IMR-90 (cell line): ENCODE measurements around the gene HS2ST1. TPM values are rescaled to one million over a fixed set of nuclear protein-coding genes. Genes with fewer than 3 reads are reported as not detected.

ENCODE experiments used
- ATAC-seq: fragments of 200-7000 bp; cut with Tn5 transposase; 2 replicates; pipeline ENCODE4 v1.9.1; 2020; ENCODE audit warnings: low read depth, mild to moderate bottlenecking, moderate library complexity
- BruUV-seq: library from RNA; stranded (reverse); fragments of 400-500 nt; replicated peaks from 2 replicates; lab custom pipeline; 2021; lab: Mats Ljungman, UMichigan
- CTCF ChIA-PET: fragments of 300-600 bp; formaldehyde crosslinking; extraction: SDS; loops from one replicate; lab custom pipeline; 2021; ENCODE audit warnings: antibody characterized with exemption; lab: Yijun Ruan, JAX
- POLR2A ChIA-PET: fragments of 300-600 bp; sonication (Branson Sonifier 250); formaldehyde crosslinking; loops from one replicate; lab custom pipeline; 2022; ENCODE audit warnings: antibody characterized with exemption; ENCODE audit not compliant: unreplicated experiment; lab: Charles Lee
- DNase-seq: peaks from one replicate; pipeline ENCODE4 v3.0.0; 2013
- H2AFZ ChIP-seq: replicated peaks from 2 replicates; pipeline ENCODE3; 2013; ENCODE audit warnings: low read length, mild to moderate bottlenecking; ENCODE audit not compliant: poor library complexity
- H2AK5ac ChIP-seq: 2 replicates; pipeline ENCODE4 v1.6.1; 2013; ENCODE audit warnings: low read depth, low read length, inconsistent platforms
- H2AK9ac ChIP-seq: replicated peaks from 2 replicates; pipeline ENCODE3; 2013; ENCODE audit warnings: mild to moderate bottlenecking, low read depth, low read length, moderate library complexity; ENCODE audit not compliant: poor library complexity
- H2BK120ac ChIP-seq: 2 replicates; pipeline ENCODE4 v1.6.1; 2013; ENCODE audit warnings: low read depth, low read length, inconsistent platforms
- H2BK15ac ChIP-seq: 3 replicates; pipeline ENCODE4 v1.6.1; 2013; ENCODE audit warnings: low read depth, low read length, inconsistent platforms
- H2BK20ac ChIP-seq: 2 replicates; pipeline ENCODE4 v1.6.1; 2013; ENCODE audit warnings: low read depth, mild to moderate bottlenecking, inconsistent platforms, low read length, moderate library complexity
- H2BK5ac ChIP-seq: 2 replicates; pipeline ENCODE4 v1.6.1; 2013; ENCODE audit warnings: mild to moderate bottlenecking, low read depth, low read length, inconsistent platforms; ENCODE audit not compliant: poor library complexity, severe bottlenecking
- H3K14ac ChIP-seq: replicated peaks from 2 replicates; pipeline ENCODE4 v1.6.1; 2013; ENCODE audit warnings: low read depth, low read length, inconsistent platforms
- H3K18ac ChIP-seq: 2 replicates; pipeline ENCODE4 v1.6.1; 2013; ENCODE audit warnings: low read depth, low read length, control low read depth
- H3K23ac ChIP-seq: 2 replicates; pipeline ENCODE4 v1.6.1; 2013; ENCODE audit warnings: low read depth, low read length, inconsistent platforms
- H3K27ac ChIP-seq: 2 replicates; pipeline ENCODE4 v1.5.1; 2013; ENCODE audit warnings: mild to moderate bottlenecking, control low read depth, low read length; ENCODE audit not compliant: insufficient read depth
- H3K27me3 ChIP-seq: 2 replicates; pipeline ENCODE4 v1.6.1; 2013; ENCODE audit warnings: low read length; ENCODE audit not compliant: control insufficient read depth, insufficient read depth
- H3K36me3 ChIP-seq: 2 replicates; pipeline ENCODE4 v1.6.1; 2013; ENCODE audit warnings: low read length, mixed read lengths; ENCODE audit not compliant: control insufficient read depth, insufficient read depth
- H3K4ac ChIP-seq: 2 replicates; pipeline ENCODE4 v1.6.1; 2013; ENCODE audit warnings: low read depth, low read length, inconsistent platforms
- H3K4me1 ChIP-seq: 2 replicates; pipeline ENCODE4 v1.6.1; 2013; ENCODE audit warnings: low read length, mixed read lengths; ENCODE audit not compliant: control insufficient read depth, insufficient read depth
- H3K4me2 ChIP-seq: 2 replicates; pipeline ENCODE4 v1.6.1; 2013; ENCODE audit warnings: low read depth, mild to moderate bottlenecking, control low read depth, low read length, moderate library complexity
- H3K4me3 ChIP-seq: 2 replicates; pipeline ENCODE4 v1.5.1; 2013; ENCODE audit warnings: low read depth, mild to moderate bottlenecking, control low read depth, low read length, moderate library complexity; ENCODE audit not compliant: insufficient read depth
- H3K56ac ChIP-seq: 2 replicates; pipeline ENCODE4 v1.6.1; 2013; ENCODE audit warnings: low read length, inconsistent platforms; ENCODE audit not compliant: insufficient read depth; ENCODE audit errors: extremely low read depth
- H3K79me1 ChIP-seq, 2 experiments: 2 replicates each; pipeline ENCODE4 v1.6.1; 2013; ENCODE audit warnings: low read length in 2 of 2, inconsistent platforms in 1 of 2, low read depth in 1 of 2
- H3K9ac ChIP-seq: 2 replicates; pipeline ENCODE4 v1.6.1; 2013; ENCODE audit warnings: low read depth, low read length, control low read depth
- H3K9me1 ChIP-seq: 2 replicates; pipeline ENCODE4 v1.6.1; 2013; ENCODE audit warnings: low read length, inconsistent platforms; ENCODE audit not compliant: insufficient read depth
- H3K9me3 ChIP-seq: 2 replicates; pipeline ENCODE4 v1.6.1; 2013; ENCODE audit warnings: low read length; ENCODE audit not compliant: control insufficient read depth, insufficient read depth
- H4K20me1 ChIP-seq: 2 replicates; pipeline ENCODE4 v1.6.1; 2013; ENCODE audit warnings: low read length, inconsistent platforms; ENCODE audit not compliant: insufficient read depth
- H4K5ac ChIP-seq: 2 replicates; pipeline ENCODE4 v1.6.1; 2013; ENCODE audit warnings: mild to moderate bottlenecking, low read depth, low read length, control low read depth
- H4K8ac ChIP-seq, 2 experiments: 2 replicates each; pipeline ENCODE4 v1.6.1; 2013; ENCODE audit warnings: low read depth in 2 of 2, low read length in 2 of 2, control low read depth in 1 of 2, inconsistent platforms in 1 of 2
- H4K91ac ChIP-seq: 2 replicates; pipeline ENCODE4 v1.6.1; 2013; ENCODE audit warnings: low read depth, low read length, inconsistent platforms; ENCODE audit not compliant: insufficient read depth
- BHLHE40 ChIP-seq: fragments of 150-350 bp; IDR thresholded peaks from 2 replicates; pipeline ENCODE4 v1.6.1; 2016; ENCODE audit warnings: mild to moderate bottlenecking, low read depth, low read length
- CEBPB ChIP-seq: IDR thresholded peaks from 2 replicates; pipeline ENCODE4 v1.6.1; 2012; ENCODE audit warnings: low read depth, low read length, improper control_type of control experiment
- CHD1 ChIP-seq: IDR thresholded peaks from 2 replicates; pipeline ENCODE4 v1.6.1; 2012; ENCODE audit warnings: low read depth, low read length, improper control_type of control experiment
- CTCF ChIP-seq: conservative IDR thresholded peaks from 2 replicates; pipeline ENCODE4 v1.5.1; 2012; ENCODE audit warnings: mild to moderate bottlenecking, low read depth, low read length, improper control_type of control experiment
- FOS ChIP-seq: fragments of 150-350 bp; IDR thresholded peaks from 2 replicates; pipeline ENCODE4 v1.6.1; 2016; ENCODE audit warnings: low read depth, low read length
- MAFK ChIP-seq: IDR thresholded peaks from 2 replicates; pipeline ENCODE4 v1.6.1; 2012; ENCODE audit warnings: low read depth, low read length, improper control_type of control experiment
- MAZ ChIP-seq: IDR thresholded peaks from 2 replicates; pipeline ENCODE4 v1.6.1; 2012; ENCODE audit warnings: low read depth, mild to moderate bottlenecking, low read length, improper control_type of control experiment, moderate library complexity, borderline replicate concordance
- MXI1 ChIP-seq: IDR thresholded peaks from 2 replicates; pipeline ENCODE4 v1.6.1; 2012; ENCODE audit warnings: low read depth, mild to moderate bottlenecking, low read length, moderate library complexity, borderline replicate concordance
- NFE2L2 ChIP-seq: fragments of 150-350 bp; IDR thresholded peaks from 2 replicates; pipeline ENCODE4 v1.6.1; 2016; ENCODE audit warnings: low read depth, mild to moderate bottlenecking, low read length
- POLR2A ChIP-seq: IDR thresholded peaks from 2 replicates; pipeline ENCODE4 v1.6.1; 2012; ENCODE audit warnings: mild to moderate bottlenecking, low read depth, low read length
- RAD21 ChIP-seq: IDR thresholded peaks from 2 replicates; pipeline ENCODE4 v1.6.1; 2012; ENCODE audit warnings: low read length, improper control_type of control experiment
- RCOR1 ChIP-seq: IDR thresholded peaks from 2 replicates; pipeline ENCODE4 v1.6.1; 2012; ENCODE audit warnings: mild to moderate bottlenecking, low read length, improper control_type of control experiment; ENCODE audit not compliant: insufficient replicate concordance
- RFX5 ChIP-seq: IDR thresholded peaks from 2 replicates; pipeline ENCODE4 v1.8.0; 2012; ENCODE audit warnings: low read depth, mild to moderate bottlenecking, low read length, moderate library complexity
- SMC3 ChIP-seq: fragments of 150-350 bp; IDR thresholded peaks from 2 replicates; pipeline ENCODE4 v1.6.1; 2016; ENCODE audit warnings: low read depth, mild to moderate bottlenecking, antibody characterized with exemption, low read length, moderate library complexity
- USF2 ChIP-seq: fragments of 150-350 bp; IDR thresholded peaks from 2 replicates; pipeline ENCODE4 v1.6.1; 2017; ENCODE audit warnings: mild to moderate bottlenecking, antibody characterized with exemption, low read length, low read depth
- WGBS, 2 experiments: methylation state at CpG; one replicate each; pipeline versions ENCODE4 v1.1.5 to v1.1.7; 2013; ENCODE audit warnings: missing lambda C conversion rate in 2 of 2; ENCODE audit not compliant: insufficient read length in 1 of 2; ENCODE audit errors: extremely low coverage in 2 of 2; 5-methylcytosine and 5-hydroxymethylcytosine counted together
- dilution Hi-C: fragments of 300-500 bp; cut with HindIII; formaldehyde crosslinking; loops from one replicate; pipeline ENCODE4 v1.14.3; 2018; ENCODE audit warnings: low sequenced_read_pairs; ENCODE audit not compliant: unreplicated experiment
- in situ Hi-C: fragments of 300-500 bp; cut with MboI; formaldehyde crosslinking; loops from 3 replicates; pipeline ENCODE4 v1.14.3; 2019; ENCODE audit warnings: low sequenced_read_pairs, inconsistent platforms, mixed read lengths
- intact Hi-C: fragments of 100-400 bp; cut with micrococcal nuclease; formaldehyde crosslinking; loops from 2 replicates; pipeline ENCODE4 v1.10.0; 2022
- polyA plus RNA-seq, 3 experiments: library from polyadenylated mRNA; depleted of rRNA; stranded (reverse); fragments of >200 nt; gene quantifications; 2 replicates each; pipeline ENCODE4 v1.2.3, GENCODE V29; 2012; ENCODE audit warnings: low replicate concordance in 1 of 3
- total RNA-seq: library from RNA; depleted of rRNA; stranded (reverse); fragments of >200 nt; gene quantifications from 2 replicates; pipeline ENCODE4 v1.2.3, GENCODE V29; 2012
- TF ChIP-seq, protein P1 (sequence below): fragments of 150-350 bp; IDR thresholded peaks from 2 replicates; pipeline ENCODE4 v1.6.1; 2016; ENCODE audit warnings: low read depth, mild to moderate bottlenecking, low read length, moderate library complexity, borderline replicate concordance

Gene HS2ST1
- total and polyA plus RNA-seq, 2 of the 4 experiments (the other 2 are of a cell fraction): 7.8 to 13.1 TPM

- H3K27ac ChIP-seq: no peak overlapping the region
- no peak overlapping the region for H3K4me2 ChIP-seq
These were observed 235.7 kb downstream of the HS2ST1 start for GRCh38 chr1:87150143-87150542.

More at GRCh38 chr1:87150143-87150542, 235.7 kb downstream of the HS2ST1 start:
- Histone ChIP-seq H2AK5ac (no peak overlapping the region), H4K91ac (no peak overlapping the region), H3K18ac (no peak overlapping the region), H4K8ac (no peak overlapping the region), H3K9me1 (peaks cover 3% of the 10 kb centered on the region; the same call in 1 of the 2 replicates), H3K4me1 (peaks cover 17% of the 10 kb centered on the region; the same call in 1 of the 2 replicates), H4K20me1 (no peaks in the 10 kb centered on the region), H2BK15ac (no peak overlapping the region), H2BK120ac (no peak overlapping the region), H3K4me3 (no peak overlapping the region), H3K4ac (no peak overlapping the region), H2AK9ac (no peak overlapping the region), H3K27me3 (peaks cover 2% of the 10 kb centered on the region; the same call in 1 of the 2 replicates), H3K79me1 (no peaks in the 10 kb centered on the region), H2BK5ac (no peak overlapping the region), H3K56ac (no peak overlapping the region), H3K9me3 (no peaks in the 10 kb centered on the region), H3K9ac (no peak overlapping the region), H2AFZ (no peak overlapping the region), H3K14ac (no peak overlapping the region), H3K23ac (no peak overlapping the region), H2BK20ac (no peak overlapping the region), H3K36me3 (no peaks in the 10 kb centered on the region), H4K5ac (no peak overlapping the region)
- intact Hi-C loops: loop anchor here (5.0 kb wide), 3 partner anchors 72 to 1152 kb away; no protein-coding TSS in a partner anchor
- in situ Hi-C loops: loop anchor here (5.0 kb wide), 1 partner anchor 182 kb away; no protein-coding TSS in a partner anchor
- POLR2A ChIA-PET: no interaction called here
- WGBS, 2 experiments: no CpG with 5 or more reads among the region's 1 CpG
- CTCF ChIA-PET: interaction anchor here (0.7 to 1.3 kb wide), 4 partner anchors 84 to 530 kb away, joined by 3 to 7 read pairs (median 3); no protein-coding TSS in a partner anchor
- no peak for ATAC-seq
- TF ChIP-seq RCOR1 (no peak), RFX5 (no peak), MXI1 (no peak), POLR2A (no peak), CHD1 (no peak), RAD21 (no peak), USF2 (no peak), FOS (no peak), BHLHE40 (no peak), CTCF (no peak), CEBPB (no peak), SMC3 (no peak), MAFK (no peak), MAZ (no peak), NFE2L2 (no peak)
- TF ChIP-seq, protein P1, sequence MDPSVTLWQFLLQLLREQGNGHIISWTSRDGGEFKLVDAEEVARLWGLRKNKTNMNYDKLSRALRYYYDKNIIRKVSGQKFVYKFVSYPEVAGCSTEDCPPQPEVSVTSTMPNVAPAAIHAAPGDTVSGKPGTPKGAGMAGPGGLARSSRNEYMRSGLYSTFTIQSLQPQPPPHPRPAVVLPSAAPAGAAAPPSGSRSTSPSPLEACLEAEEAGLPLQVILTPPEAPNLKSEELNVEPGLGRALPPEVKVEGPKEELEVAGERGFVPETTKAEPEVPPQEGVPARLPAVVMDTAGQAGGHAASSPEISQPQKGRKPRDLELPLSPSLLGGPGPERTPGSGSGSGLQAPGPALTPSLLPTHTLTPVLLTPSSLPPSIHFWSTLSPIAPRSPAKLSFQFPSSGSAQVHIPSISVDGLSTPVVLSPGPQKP: no peak
- no peak for DNase-seq
- dilution Hi-C loops: no loop called here
- no TSS peak for BruUV-seq
